SKM-1 (cell line): ENCODE measurements around the gene XRN2.
"Not testable (repeated sequence)": the region's sequence is repeated elsewhere in the genome, so short reads cannot be mapped to it uniquely, and the experiment has no call there.

Experiments
- DNase-seq: peaks from one replicate; lab custom pipeline; 2025; ENCODE audit not compliant: unreplicated experiment; lab: John Stamatoyannopoulos, UW

XRN2 gene

DNA sequence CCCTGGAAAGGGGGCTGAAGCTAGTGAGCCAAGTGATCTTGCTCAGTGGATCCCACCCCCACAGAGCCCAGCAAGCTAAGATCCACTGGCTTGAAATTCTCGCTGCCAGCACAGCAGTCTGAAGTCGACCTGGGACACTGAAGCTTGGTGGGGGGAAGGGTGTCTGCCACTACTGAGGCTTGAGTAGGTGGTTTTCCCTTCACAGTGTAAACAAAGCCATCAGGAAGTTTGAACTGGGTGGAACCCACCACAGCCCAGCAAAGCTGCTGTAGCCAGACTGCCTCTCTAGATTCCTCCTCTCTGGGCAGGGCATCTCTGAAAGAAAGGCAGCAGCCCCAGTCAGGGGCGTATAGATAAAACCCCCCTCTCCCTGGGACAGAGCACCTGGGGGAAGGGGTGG is 110.9 kb downstream of the XRN2 start:
- DNase-seq: not testable (repeated sequence)

DNA sequence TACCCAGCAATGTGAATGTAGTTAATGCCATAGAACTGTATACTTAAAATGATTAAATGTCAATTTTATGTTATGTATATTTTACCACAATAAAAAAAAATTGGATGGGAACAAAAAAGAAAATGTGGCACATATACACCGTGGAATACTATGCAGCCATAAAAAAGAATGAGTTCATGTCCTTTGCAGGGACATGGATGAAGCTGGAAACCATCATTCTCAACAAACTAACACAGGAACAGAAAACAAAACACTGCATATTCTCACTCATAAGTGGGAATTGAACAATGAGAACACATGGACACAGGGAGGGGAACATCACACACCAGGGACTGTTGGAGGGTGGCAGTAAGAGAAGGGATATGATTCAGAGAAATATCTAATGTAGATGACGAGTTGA is 116.0 kb downstream of the XRN2 start:
- not testable (repeated sequence) for DNase-seq

DNA sequence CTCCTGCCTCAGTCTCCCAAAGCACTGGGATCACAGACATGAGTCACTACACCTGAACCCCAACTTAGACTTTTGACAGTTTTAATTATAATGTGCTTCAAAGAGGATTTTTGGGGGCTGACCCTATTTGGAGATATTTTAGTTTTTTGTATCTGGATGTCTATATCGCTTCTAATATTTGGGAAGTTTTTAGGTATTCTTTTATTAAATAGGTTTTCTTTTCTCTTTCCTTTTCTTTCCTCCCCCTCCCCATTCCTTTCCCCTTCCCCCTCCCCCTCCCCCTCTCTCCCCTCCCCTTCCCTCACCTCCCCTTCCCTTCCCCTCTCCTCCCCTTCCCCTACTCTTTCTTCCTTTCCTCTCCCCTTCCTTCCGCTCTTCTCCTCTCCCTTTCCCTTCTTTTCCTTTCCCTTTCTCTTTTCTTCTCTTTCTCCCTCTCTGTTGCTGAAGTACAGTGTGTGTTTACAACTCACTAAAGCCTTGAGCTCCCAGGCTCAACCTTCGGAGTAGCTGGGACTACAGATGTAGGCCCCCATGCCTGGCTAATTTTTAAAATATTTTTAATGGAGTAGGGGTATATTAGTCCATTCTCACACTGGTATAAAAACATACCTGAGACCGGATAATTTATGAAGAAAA is 118.6 kb downstream of the XRN2 start:
- DNase-seq: no peak

DNA sequence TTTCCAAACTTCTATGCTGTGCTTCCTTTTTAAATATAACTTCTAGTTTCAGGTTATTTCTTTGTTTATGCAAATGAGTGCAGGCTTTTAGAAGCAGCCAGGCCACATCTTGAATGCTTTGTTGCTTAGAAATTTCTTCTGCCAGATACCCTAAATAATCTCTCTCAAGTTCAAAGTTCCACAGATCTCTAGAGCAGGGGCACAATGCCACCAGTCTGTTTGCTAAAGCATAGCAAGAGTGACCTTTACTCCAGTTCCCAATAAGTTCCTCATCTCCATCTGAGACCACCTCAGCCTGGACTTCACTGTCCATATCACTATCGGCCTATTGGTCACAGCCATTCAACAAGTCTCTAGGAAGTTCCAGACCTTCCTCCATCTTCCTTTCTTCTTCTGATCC is 120.6 kb downstream of the XRN2 start:
- DNase-seq: not testable (repeated sequence)

DNA sequence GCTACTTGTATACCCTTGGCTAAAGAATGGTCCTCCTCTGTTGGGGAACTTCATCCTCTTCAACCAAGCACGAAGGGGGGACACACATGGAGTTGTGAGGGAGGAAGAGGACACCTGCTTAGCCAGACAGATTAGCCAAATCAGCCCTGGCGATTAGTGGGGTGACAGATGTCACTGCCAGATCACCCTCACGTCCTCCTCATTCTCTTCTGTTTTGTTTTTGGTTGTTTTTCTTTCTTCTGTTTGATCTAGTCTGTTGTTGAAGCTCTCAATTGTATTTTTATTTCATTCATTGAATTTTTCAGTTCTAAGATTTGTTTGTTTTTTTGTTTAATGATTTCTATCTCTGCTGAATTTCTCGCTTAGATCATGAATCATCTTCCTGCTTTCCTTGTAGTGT is 121.7 kb downstream of the XRN2 start:
- DNase-seq: no peak

- DNase-seq: no peak
Observed at GRCh38 chr20:21430020-21430419, 126.9 kb downstream of the XRN2 start.

GRCh38 chr20:21432911-21433310 is 129.8 kb downstream of the XRN2 start:
- DNase-seq: no peak

DNA sequence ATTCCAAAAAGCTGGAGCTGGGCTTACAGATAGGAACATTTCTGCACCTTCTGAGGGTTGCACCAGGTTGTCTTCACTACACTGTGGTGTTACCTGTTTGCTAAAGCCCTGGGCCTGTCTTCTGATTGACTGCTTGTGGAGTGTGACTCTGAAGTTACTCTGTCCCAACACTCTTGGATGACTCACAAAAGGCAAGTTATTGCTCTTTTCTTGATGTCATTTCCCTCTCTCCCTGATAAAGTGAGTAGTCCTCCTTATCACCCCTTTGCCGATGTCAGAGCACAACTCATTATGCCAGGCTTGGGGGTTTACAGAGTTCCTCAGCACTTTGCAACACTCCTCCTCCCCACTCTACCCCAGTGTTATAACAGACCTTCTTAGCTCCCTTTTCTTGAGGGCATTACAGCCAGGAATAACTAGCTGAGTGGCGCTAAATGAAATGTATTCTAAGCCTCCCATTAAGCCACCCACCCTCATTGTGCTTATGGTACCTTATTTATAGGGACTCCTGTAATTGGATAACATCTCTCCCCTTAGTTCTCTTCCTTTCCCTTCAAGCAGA is 130.3 kb downstream of the XRN2 start:
- DNase-seq: no peak

DNA sequence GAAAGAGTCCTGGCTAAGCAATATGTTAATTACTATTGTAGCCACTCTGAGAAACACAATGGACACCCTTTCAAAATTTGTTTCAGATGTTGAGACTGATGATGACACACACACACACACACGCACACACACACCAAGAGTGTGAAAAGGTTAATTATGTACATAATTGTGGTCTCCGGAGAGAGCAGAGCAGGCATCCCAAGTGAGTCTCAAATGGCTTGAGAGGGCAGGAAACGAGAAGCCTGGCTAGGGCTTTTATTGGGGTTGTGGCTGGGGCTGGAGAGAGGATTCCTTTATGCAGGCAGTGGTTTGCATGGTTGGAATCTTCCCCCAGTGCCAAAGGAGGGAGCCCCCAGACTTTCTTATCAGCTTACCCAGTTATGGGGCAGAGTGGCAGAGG is 132.4 kb downstream of the XRN2 start:
- no peak for DNase-seq

DNA sequence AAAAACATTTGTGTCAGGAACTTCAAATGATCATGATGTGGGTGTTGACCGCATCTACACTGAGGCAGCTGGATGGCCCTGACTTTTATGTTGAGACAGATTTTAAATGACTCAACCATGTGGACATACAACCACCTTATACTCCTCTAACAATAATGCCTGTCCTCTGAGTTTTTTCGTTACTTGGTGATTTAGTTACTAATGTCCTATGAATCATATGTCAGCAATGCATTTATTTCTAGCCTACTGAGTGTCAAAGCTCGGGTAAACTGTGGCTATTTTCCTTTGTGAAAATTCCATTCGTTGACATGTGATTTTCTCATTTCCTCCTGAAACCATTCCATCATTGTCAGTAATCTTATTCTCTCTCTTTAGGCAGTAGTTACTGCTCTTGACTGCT is 133.1 kb downstream of the XRN2 start:
- no peak for DNase-seq

GRCh38 chr20:21437248-21437647 is 134.1 kb downstream of the XRN2 start:
- no peak for DNase-seq

DNA sequence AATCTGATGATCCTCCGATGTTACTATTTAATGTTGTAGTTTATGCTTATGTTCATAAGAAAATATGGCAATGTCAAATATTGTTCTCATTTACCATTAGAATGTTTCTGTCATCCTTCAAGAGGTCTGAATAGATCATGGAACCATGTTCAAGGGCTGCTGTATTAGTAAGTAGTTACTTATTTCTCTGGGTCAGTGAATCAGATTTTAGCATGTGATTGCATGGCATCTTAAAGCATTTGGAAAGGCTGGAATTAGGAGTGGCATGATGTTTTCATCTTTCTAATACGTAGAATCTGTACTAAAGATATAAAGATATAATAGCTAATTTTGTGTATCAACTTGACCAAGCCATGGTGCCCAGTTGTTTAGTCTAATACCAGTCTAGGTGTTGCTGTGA is 134.7 kb downstream of the XRN2 start:
- no peak for DNase-seq
